HepG2 (cell line): ENCODE results near the gene ZNF90.

Source experiments
- BCL3 ChIP-seq: sonication (generic); formaldehyde crosslinking; IDR thresholded peaks from 2 replicates; pipeline ENCODE4 v1.5.1; 2020; ENCODE audit warnings: mild to moderate bottlenecking, missing genetic modification reagents, moderate library complexity
- CHD2 ChIP-seq: IDR thresholded peaks from 2 replicates; pipeline ENCODE4 v1.6.1; 2011; ENCODE audit warnings: low read depth, low read length, improper control_type of control experiment
- CTCF ChIP-seq: sonication (generic); formaldehyde crosslinking; IDR thresholded peaks from 2 replicates; pipeline ENCODE4 v1.5.0; 2020; ENCODE audit warnings: mild to moderate bottlenecking, missing genetic modification reagents, moderate library complexity
- KIAA2018 ChIP-seq: sonication (generic); formaldehyde crosslinking; IDR thresholded peaks from 2 replicates; pipeline ENCODE4 v1.5.0; 2020; ENCODE audit warnings: mild to moderate bottlenecking, missing genetic modification reagents, borderline replicate concordance
- POLR2A ChIP-seq, 2 experiments: IDR thresholded peaks; 2 replicates each; pipeline ENCODE4 v1.6.1; 2011; ENCODE audit warnings: low read depth in 2 of 2, low read length in 2 of 2, mild to moderate bottlenecking in 1 of 2, moderate library complexity in 1 of 2; ENCODE audit not compliant: insufficient read depth in 1 of 2
- SIN3A ChIP-seq: IDR thresholded peaks from 2 replicates; pipeline ENCODE4 v1.6.1; 2011; ENCODE audit warnings: low read depth, mild to moderate bottlenecking, control low read depth, low read length, borderline replicate concordance
- TF ChIP-seq, protein P1 (sequence below): IDR thresholded peaks from 2 replicates; pipeline ENCODE4 v1.6.1; 2016

DNA sequence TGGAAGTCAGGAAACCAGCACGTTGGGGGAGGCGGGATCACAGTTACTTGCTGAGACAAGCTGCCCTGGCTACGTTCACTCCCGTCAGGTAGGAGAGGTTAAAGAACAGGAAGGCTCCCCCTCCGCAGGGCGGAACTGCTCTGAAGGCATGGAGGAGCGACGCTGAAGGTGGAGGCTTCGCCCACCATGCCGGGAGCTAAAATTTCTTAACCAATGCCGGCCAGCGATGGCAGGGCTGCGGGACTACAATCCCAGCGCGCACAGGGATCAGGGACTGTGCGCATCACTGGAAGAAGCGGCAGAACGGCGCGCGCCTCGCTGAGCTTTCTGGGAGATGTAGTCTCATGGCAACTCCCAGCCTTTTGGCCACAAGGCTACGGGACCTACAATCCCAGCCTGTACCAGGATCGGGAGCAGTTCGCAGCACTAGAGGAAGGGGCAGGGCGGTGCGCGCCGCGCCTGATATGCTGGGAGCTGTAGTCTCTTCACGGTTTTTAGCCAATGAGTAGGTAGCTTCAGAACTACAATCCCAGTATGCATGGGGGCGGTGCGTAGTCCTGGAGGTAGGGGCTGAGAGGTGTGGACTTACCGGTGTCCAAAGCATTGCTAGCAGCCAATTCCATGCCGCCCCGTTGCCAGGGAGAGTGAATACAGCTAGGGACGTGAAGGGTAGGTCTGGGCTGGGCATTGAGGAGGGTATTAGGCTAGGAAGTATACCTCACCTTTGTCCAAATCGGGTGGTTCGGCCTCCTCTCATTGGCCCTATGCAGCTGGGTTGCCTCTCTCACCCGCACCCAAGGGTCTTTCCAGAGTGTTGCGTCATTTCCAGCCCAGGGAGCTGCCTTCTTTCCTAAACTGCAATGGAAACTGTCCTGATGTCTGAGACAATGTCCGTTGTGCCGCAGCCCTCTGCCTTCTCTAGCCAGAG, 25.7 kb upstream of the ZNF90 start:
- TF ChIP-seq SIN3A (no peak), KIAA2018 (no peak), CTCF (CRISPR knock-in tag) (no peak), CHD2 (no peak; the same call in 1 of the 2 replicates), BCL3 (CRISPR knock-in tag) (no peak), POLR2A (IDR thresholded peaks at IDR 0.05; ENCODE audit: insufficient read depth in 1 of 2, low read depth in 2 of 2, low read length in 2 of 2) (peak; percentile 50 to 55)
- TF ChIP-seq, protein P1, sequence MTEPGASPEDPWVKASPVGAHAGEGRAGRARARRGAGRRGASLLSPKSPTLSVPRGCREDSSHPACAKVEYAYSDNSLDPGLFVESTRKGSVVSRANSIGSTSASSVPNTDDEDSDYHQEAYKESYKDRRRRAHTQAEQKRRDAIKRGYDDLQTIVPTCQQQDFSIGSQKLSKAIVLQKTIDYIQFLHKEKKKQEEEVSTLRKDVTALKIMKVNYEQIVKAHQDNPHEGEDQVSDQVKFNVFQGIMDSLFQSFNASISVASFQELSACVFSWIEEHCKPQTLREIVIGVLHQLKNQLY, result no peak
